IMR-90 (cell line): ENCODE results near the gene KRTAP4-16. TPM values are rescaled to one million over a fixed set of nuclear protein-coding genes. Genes with fewer than 3 reads are reported as not detected.

Experiments used
- polyA plus RNA-seq, 3 experiments: library from polyadenylated mRNA; depleted of rRNA; stranded (reverse); fragments of >200 nt; gene quantifications; 2 replicates each; pipeline ENCODE4 v1.2.3, GENCODE V29; 2012; ENCODE audit warnings: low replicate concordance in 1 of 3
- total RNA-seq: library from RNA; depleted of rRNA; stranded (reverse); fragments of >200 nt; gene quantifications from 2 replicates; pipeline ENCODE4 v1.2.3, GENCODE V29; 2012; rRNA removed

KRTAP4-16 gene
- total and polyA plus RNA-seq, 2 of the 4 experiments (the other 2 are of a cell fraction), result not detected

Other genes starting within 250 kb of the KRTAP4-16 start
Only the 30 nearest of the 39 such genes appear.
- not detected in 2 replicates for gene KRT39, start 135.3 kb downstream of the KRTAP4-16 start, total RNA-seq
- 0.15 TPM in 1 of 2 replicates, not detected in the other for gene KRT39, start 135.3 kb downstream of the KRTAP4-16 start, polyA plus RNA-seq (2012; rRNA removed)
- not detected in 2 replicates for gene KRT40, start 117.9 kb downstream of the KRTAP4-16 start, total RNA-seq
- not detected in 2 replicates for gene KRT40, start 117.9 kb downstream of the KRTAP4-16 start, polyA plus RNA-seq (2012; rRNA removed)
- gene KRTAP3-3, start 108.0 kb downstream of the KRTAP4-16 start, total RNA-seq, result not detected in 2 replicates
- not detected in 2 replicates for gene KRTAP3-3, start 108.0 kb downstream of the KRTAP4-16 start, polyA plus RNA-seq (2012; rRNA removed)
- not detected in 2 replicates for gene KRTAP3-2, start 102.3 kb downstream of the KRTAP4-16 start, total RNA-seq
- not detected in 2 replicates for gene KRTAP3-2, start 102.3 kb downstream of the KRTAP4-16 start, polyA plus RNA-seq (2012; rRNA removed)
- not detected in 2 replicates for gene KRTAP3-1, start 93.1 kb downstream of the KRTAP4-16 start, total RNA-seq
- gene KRTAP3-1, start 93.1 kb downstream of the KRTAP4-16 start, polyA plus RNA-seq (2012; rRNA removed), result not detected in 2 replicates
- gene KRTAP1-5, start 75.0 kb downstream of the KRTAP4-16 start, total RNA-seq, result 33.1 and 34.8 TPM in 2 replicates
- gene KRTAP1-5, start 75.0 kb downstream of the KRTAP4-16 start, polyA plus RNA-seq (2012; rRNA removed), result 27.0 and 35.9 TPM in 2 replicates
- not detected in 2 replicates for gene KRTAP1-4, start 72.0 kb downstream of the KRTAP4-16 start, total RNA-seq
- gene KRTAP1-4, start 72.0 kb downstream of the KRTAP4-16 start, polyA plus RNA-seq (2012; rRNA removed), result not detected in 2 replicates
- gene KRTAP1-3, start 67.3 kb downstream of the KRTAP4-16 start, total RNA-seq, result not detected in 2 replicates
- not detected in 2 replicates for gene KRTAP1-3, start 67.3 kb downstream of the KRTAP4-16 start, polyA plus RNA-seq (2012; rRNA removed)
- 0.83 and 0.90 TPM in 2 replicates for gene KRTAP1-1, start 60.8 kb downstream of the KRTAP4-16 start, total RNA-seq
- gene KRTAP1-1, start 60.8 kb downstream of the KRTAP4-16 start, polyA plus RNA-seq (2012; rRNA removed), result 1.2 and 1.5 TPM in 2 replicates
- not detected in 2 replicates for gene KRTAP2-1, start 54.9 kb downstream of the KRTAP4-16 start, total RNA-seq
- gene KRTAP2-1, start 54.9 kb downstream of the KRTAP4-16 start, polyA plus RNA-seq (2012; rRNA removed), result not detected in 2 replicates
- gene KRTAP2-2, start 47.0 kb downstream of the KRTAP4-16 start, total RNA-seq, result not detected in 2 replicates
- gene KRTAP2-2, start 47.0 kb downstream of the KRTAP4-16 start, polyA plus RNA-seq (2012; rRNA removed), result 0.17 TPM in 1 of 2 replicates, not detected in the other
- 1.4 TPM in 2 replicates for gene KRTAP2-3, start 42.1 kb downstream of the KRTAP4-16 start, total RNA-seq
- gene KRTAP2-3, start 42.1 kb downstream of the KRTAP4-16 start, polyA plus RNA-seq (2012; rRNA removed), result 35.2 and 35.6 TPM in 2 replicates
- gene KRTAP2-4, start 36.3 kb downstream of the KRTAP4-16 start, total RNA-seq, result not detected in 2 replicates
- not detected in 2 replicates for gene KRTAP2-4, start 36.3 kb downstream of the KRTAP4-16 start, polyA plus RNA-seq (2012; rRNA removed)
- not detected in 2 replicates for gene KRTAP4-7, start 18.1 kb downstream of the KRTAP4-16 start, total RNA-seq
- gene KRTAP4-7, start 18.1 kb downstream of the KRTAP4-16 start, polyA plus RNA-seq (2012; rRNA removed), result 0.11 TPM in 1 of 2 replicates, not detected in the other
- gene KRTAP4-8, start 4.1 kb downstream of the KRTAP4-16 start, total RNA-seq, result not detected in 2 replicates
- gene KRTAP4-8, start 4.1 kb downstream of the KRTAP4-16 start, polyA plus RNA-seq (2012; rRNA removed), result not detected in 2 replicates
- gene KRTAP4-9, start 3.2 kb upstream of the KRTAP4-16 start, total RNA-seq, result not detected in 2 replicates
- 0.24 TPM in 2 replicates for gene KRTAP4-9, start 3.2 kb upstream of the KRTAP4-16 start, polyA plus RNA-seq (2012; rRNA removed)
- gene KRTAP4-11, start 16.2 kb upstream of the KRTAP4-16 start, total RNA-seq, result not detected in 2 replicates
- not detected in 2 replicates for gene KRTAP4-11, start 16.2 kb upstream of the KRTAP4-16 start, polyA plus RNA-seq (2012; rRNA removed)
- 0.18 TPM in 1 of 2 replicates, not detected in the other for gene KRTAP4-12, start 22.0 kb upstream of the KRTAP4-16 start, total RNA-seq
- 1.0 and 1.1 TPM in 2 replicates for gene KRTAP4-12, start 22.0 kb upstream of the KRTAP4-16 start, polyA plus RNA-seq (2012; rRNA removed)
- gene KRTAP4-6, start 38.3 kb upstream of the KRTAP4-16 start, total RNA-seq, result not detected in 2 replicates
- gene KRTAP4-6, start 38.3 kb upstream of the KRTAP4-16 start, polyA plus RNA-seq (2012; rRNA removed), result not detected in 2 replicates
- not detected in 2 replicates for gene KRTAP4-5, start 47.6 kb upstream of the KRTAP4-16 start, total RNA-seq
- gene KRTAP4-5, start 47.6 kb upstream of the KRTAP4-16 start, polyA plus RNA-seq (2012; rRNA removed), result not detected in 2 replicates
- gene KRTAP4-4, start 58.5 kb upstream of the KRTAP4-16 start, total RNA-seq, result not detected in 2 replicates
- not detected in 2 replicates for gene KRTAP4-4, start 58.5 kb upstream of the KRTAP4-16 start, polyA plus RNA-seq (2012; rRNA removed)
- not detected in 2 replicates for gene KRTAP4-3, start 66.0 kb upstream of the KRTAP4-16 start, total RNA-seq
- not detected in 2 replicates for gene KRTAP4-3, start 66.0 kb upstream of the KRTAP4-16 start, polyA plus RNA-seq (2012; rRNA removed)
- not detected in 2 replicates for gene KRTAP4-2, start 76.0 kb upstream of the KRTAP4-16 start, total RNA-seq
- gene KRTAP4-2, start 76.0 kb upstream of the KRTAP4-16 start, polyA plus RNA-seq (2012; rRNA removed), result not detected in 2 replicates
- gene KRTAP4-1, start 82.7 kb upstream of the KRTAP4-16 start, total RNA-seq, result not detected in 2 replicates
- gene KRTAP4-1, start 82.7 kb upstream of the KRTAP4-16 start, polyA plus RNA-seq (2012; rRNA removed), result not detected in 2 replicates
- gene KRTAP9-1, start 87.7 kb upstream of the KRTAP4-16 start, total RNA-seq, result not detected in 2 replicates
- not detected in 2 replicates for gene KRTAP9-1, start 87.7 kb upstream of the KRTAP4-16 start, polyA plus RNA-seq (2012; rRNA removed)
- gene KRTAP9-2, start 124.4 kb upstream of the KRTAP4-16 start, total RNA-seq, result not detected in 2 replicates
- gene KRTAP9-2, start 124.4 kb upstream of the KRTAP4-16 start, polyA plus RNA-seq (2012; rRNA removed), result not detected in 2 replicates
- not detected in 2 replicates for gene KRTAP9-3, start 130.2 kb upstream of the KRTAP4-16 start, total RNA-seq
- gene KRTAP9-3, start 130.2 kb upstream of the KRTAP4-16 start, polyA plus RNA-seq (2012; rRNA removed), result not detected in 2 replicates
- not detected in 2 replicates for gene KRTAP9-8, start 135.8 kb upstream of the KRTAP4-16 start, total RNA-seq
- not detected in 2 replicates for gene KRTAP9-8, start 135.8 kb upstream of the KRTAP4-16 start, polyA plus RNA-seq (2012; rRNA removed)
- not detected in 2 replicates for gene KRTAP9-4, start 147.5 kb upstream of the KRTAP4-16 start, total RNA-seq
- not detected in 2 replicates for gene KRTAP9-4, start 147.5 kb upstream of the KRTAP4-16 start, polyA plus RNA-seq (2012; rRNA removed)
- gene KRTAP9-9, start 153.2 kb upstream of the KRTAP4-16 start, total RNA-seq, result not detected in 2 replicates
- gene KRTAP9-9, start 153.2 kb upstream of the KRTAP4-16 start, polyA plus RNA-seq (2012; rRNA removed), result not detected in 2 replicates